HFFc6 (cell line): ENCODE measurements around the gene WDR7. TPM values are rescaled to one million over a fixed set of nuclear protein-coding genes. Genes with fewer than 3 reads are reported as not detected.

ENCODE experiments used
- DNase-seq: peaks from one replicate; pipeline ENCODE4 v3.0.0-alpha.2; 2018
- H3K27ac Mint-ChIP-seq: 2 replicates; pipeline ENCODE4 v1.8.0; 2020; ENCODE audit warnings: mild to moderate bottlenecking, mixed read lengths
- H3K27me3 Mint-ChIP-seq: 2 replicates; pipeline ENCODE4 v1.8.0; 2021; ENCODE audit warnings: mild to moderate bottlenecking, moderate library complexity, mixed read lengths; ENCODE audit not compliant: insufficient read depth
- H3K36me3 Mint-ChIP-seq: 2 replicates; pipeline ENCODE4 v1.8.0; 2021; ENCODE audit warnings: low read depth, mixed read lengths
- H3K4me1 Mint-ChIP-seq: 2 replicates; pipeline ENCODE4 v1.8.0; 2020; ENCODE audit warnings: low read depth, mixed read lengths
- H3K4me3 Mint-ChIP-seq: 2 replicates; pipeline ENCODE4 v1.8.0; 2020; ENCODE audit warnings: mild to moderate bottlenecking, moderate library complexity, mixed read lengths
- H3K9me3 Mint-ChIP-seq: 2 replicates; pipeline ENCODE4 v1.8.0; 2020; ENCODE audit warnings: mild to moderate bottlenecking, mixed read lengths
- CTCF ChIP-seq: fragments of 200-600 bp; sonication (generic); IDR thresholded peaks from 2 replicates; pipeline ENCODE4 v1.5.0; 2021; ENCODE audit warnings: antibody characterized with exemption, mild to moderate bottlenecking
- total RNA-seq, 6 experiments: library from RNA; stranded (reverse); fragmentation: NEBNext Ultra II Directional; extraction: Animal tissue kit (Norgen Biotek cat#: 25700); gene quantifications; 2 replicates in 1 of 6; 3 replicates in 5 of 6; pipeline ENCODE4 v1.2.3, GENCODE V29; 2021

The WDR7 gene
- total RNA-seq, 6 experiments from 2014 or later: 14.0 to 19.7 (median 16.6) TPM

- Mint-ChIP-seq H3K4me3 (no peak overlapping the region), H3K27me3 (no peaks in the 10 kb centered on the region), H3K9me3 (no peaks in the 10 kb centered on the region), H3K4me1 (peaks cover 9% of the 10 kb centered on the region), H3K27ac (no peak overlapping the region), H3K36me3 (no peaks in the 10 kb centered on the region)
- no peak for TF ChIP-seq CTCF
- DNase-seq: no peak
Observed at GRCh38 chr18:57009844-57010243, 358.7 kb downstream of the WDR7 start.

GRCh38 chr18:57014772-57015413 lies 363.7 kb downstream of the WDR7 start:
- H3K9me3 Mint-ChIP-seq: no peaks in the 10 kb centered on the region
- H3K36me3 Mint-ChIP-seq: no peaks in the 10 kb centered on the region
- H3K27me3 Mint-ChIP-seq: no peaks in the 10 kb centered on the region
- no peak for DNase-seq
- no peak overlapping the region for H3K4me3 Mint-ChIP-seq
- no peaks in the 10 kb centered on the region for H3K4me1 Mint-ChIP-seq
- H3K27ac Mint-ChIP-seq: no peak overlapping the region
- no peak for TF ChIP-seq CTCF

- Mint-ChIP-seq H3K4me3 (no peak overlapping the region), H3K27me3 (no peaks in the 10 kb centered on the region), H3K4me1 (no peaks in the 10 kb centered on the region), H3K36me3 (no peaks in the 10 kb centered on the region), H3K9me3 (no peaks in the 10 kb centered on the region), H3K27ac (no peak overlapping the region)
- TF ChIP-seq CTCF: no peak
- DNase-seq: no peak
Observed at GRCh38 chr18:57015451-57015850, 364.3 kb downstream of the WDR7 start.

- no peak for TF ChIP-seq CTCF
- H3K36me3 Mint-ChIP-seq: no peaks in the 10 kb centered on the region; the same call in 1 of the 2 replicates
- no peaks in the 10 kb centered on the region for H3K27me3 Mint-ChIP-seq
- DNase-seq: no peak
- no peaks in the 10 kb centered on the region for H3K4me1 Mint-ChIP-seq
- H3K27ac Mint-ChIP-seq: no peak overlapping the region
- H3K9me3 Mint-ChIP-seq: no peaks in the 10 kb centered on the region
- no peak overlapping the region for H3K4me3 Mint-ChIP-seq
Observed at GRCh38 chr18:57018845-57019244, 367.7 kb downstream of the WDR7 start.

- no peak for DNase-seq
- Mint-ChIP-seq H3K27me3 (no peaks in the 10 kb centered on the region; the same call in 1 of the 2 replicates), H3K4me1 (peaks cover 17% of the 10 kb centered on the region), H3K36me3 (peaks cover 4% of the 10 kb centered on the region), H3K27ac (no peak overlapping the region), H3K4me3 (no peak overlapping the region), H3K9me3 (no peaks in the 10 kb centered on the region)
- TF ChIP-seq CTCF: no peak
Observed at GRCh38 chr18:57022716-57023115, 371.6 kb downstream of the WDR7 start.
